GM18868 (cell line): ENCODE measurements around the gene TMEM120B.
A peak's percentile ranks its signal among the peaks of the same experiment; 100 is the strongest.

ENCODE experiments used
- ATAC-seq: cut with Tn5 transposase; IDR thresholded peaks from one replicate; pipeline ENCODE4 v1.9.1; 2021; ENCODE audit warnings: mild to moderate bottlenecking, moderate library complexity; ENCODE audit not compliant: unreplicated experiment

Gene TMEM120B

DNA sequence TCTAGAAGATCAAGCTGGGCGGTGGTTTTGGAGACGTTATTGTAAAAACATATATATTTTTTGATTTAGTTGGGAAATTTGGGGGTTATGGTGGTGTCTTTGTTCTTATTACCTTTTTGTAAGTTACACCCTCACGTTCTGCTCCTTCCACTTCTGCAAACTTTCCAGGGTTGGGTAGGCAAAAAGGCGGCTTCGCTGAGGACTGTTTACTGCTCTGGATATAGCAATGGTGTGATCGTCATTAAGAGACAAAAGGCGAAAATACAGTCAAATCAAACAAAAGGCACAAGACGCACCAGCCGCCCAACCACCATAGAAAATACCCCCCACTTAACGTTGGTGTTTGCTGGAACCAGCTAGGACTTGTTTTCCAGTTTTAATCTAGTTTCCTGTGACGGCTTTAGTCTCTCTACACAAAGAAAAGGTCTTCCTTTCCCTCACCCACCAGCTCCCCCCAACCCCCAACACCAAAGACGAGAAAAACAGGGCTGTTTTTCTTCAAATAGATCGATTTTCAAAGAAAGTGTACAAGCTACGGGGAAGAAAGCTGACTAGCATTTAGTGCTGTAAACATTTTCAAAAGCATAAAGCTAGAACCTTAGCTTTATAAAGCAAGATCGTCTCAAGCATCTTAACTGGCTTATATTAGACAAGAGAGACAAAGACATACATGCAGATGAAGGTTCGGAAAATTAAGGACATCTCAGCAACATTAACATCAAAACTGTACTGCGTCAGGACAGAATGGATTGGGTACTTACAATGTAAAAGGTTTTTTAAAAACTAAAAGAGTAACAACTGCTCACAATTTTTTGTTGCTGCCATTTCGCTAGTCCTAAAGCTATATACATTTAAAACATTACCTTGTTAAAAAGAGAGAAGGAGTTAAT, 89.3 kb downstream of the TMEM120B start:
- no peak for ATAC-seq

DNA sequence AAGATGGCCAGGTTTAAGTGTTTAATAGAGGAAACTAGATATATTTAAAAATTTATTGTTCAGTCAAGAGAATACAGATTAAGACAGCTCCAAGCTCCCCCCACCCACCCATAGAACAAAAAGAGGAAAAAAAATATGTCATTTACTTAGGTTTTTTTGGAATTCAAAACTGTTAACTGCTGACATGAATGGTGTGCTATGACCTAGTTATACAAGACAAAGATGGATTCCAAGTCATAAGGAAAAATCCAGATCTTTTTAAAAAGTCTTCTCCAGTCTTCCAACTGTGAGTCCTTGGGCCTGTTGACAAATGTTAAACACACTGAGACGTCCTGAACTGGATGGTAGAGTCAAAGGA, 89.9 kb downstream of the TMEM120B start:
- no peak for ATAC-seq

DNA sequence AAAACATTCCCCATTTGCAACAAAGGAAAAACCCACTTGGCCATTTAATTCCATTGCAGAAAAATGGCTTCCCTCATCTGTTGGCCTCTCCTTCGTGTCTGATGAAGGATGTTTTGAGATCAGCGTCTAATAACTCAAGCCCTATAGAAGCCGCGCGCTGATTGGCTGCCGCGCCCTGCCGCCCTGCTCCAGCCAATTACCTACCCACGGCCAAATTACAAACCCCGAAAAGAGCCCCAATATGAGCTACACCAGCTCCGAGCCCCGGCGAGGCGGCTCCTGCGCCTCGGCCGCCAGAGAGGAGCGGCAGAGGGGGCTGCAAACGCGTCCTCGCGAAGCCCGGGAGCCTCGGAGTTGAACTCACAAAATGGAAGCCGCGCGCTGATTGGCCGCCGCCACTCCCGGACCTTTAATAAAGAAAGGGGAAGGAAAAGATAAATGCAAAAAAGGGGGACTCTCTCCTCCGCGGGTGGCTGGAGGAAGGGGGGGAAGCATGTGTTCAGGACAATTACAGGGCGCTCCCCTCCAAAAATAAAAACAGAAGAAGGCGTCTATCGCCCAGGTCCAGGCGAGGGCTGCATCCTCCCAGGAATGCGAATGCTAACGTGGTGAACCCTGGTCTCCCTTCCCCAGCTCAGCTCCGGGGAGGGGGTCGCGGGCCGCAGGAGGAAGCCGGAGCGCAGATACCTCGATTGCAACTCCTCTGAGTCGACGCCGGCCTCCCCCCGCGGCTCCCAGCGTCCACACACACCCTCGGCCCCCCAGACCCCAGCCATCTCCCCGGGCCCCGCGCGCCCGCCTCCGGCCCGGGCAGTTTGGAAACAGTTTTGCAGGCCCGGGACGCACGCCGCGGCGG, 90.5 kb downstream of the TMEM120B start:
- ATAC-seq = peak; percentile 46

DNA sequence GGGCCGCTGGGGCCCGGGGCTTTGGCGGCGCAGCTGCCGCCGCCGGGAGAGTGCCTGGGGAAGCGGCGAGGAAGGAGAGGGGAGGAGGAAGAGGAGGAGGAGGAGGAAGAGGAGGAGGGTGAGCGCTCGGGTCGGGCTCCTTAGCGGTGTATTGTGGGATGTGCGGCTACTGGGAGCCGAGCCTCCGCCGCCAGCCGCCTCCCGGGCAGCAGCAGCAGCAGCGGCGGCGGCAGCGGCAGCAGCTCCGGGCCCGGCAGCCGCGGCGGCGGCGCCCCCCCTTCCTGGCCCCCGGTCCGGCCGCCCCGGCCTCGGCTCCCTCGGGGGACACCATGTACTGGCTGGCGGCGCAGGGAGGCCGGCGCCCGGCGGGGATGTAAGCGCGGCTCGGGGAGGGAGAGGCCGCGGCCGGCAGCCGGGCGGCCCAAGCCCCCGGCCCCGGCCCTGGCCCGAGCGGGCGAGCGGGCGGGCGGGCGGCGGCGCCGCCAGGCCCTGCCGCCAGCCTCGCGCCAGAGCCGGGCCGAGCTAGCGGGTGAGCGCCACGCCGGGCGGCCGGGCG, 91.4 kb downstream of the TMEM120B start, which contains the start of gene SETD1B:
Gene SETD1B, plus strand, starts transcription at position 149 of the 556 bp plus-strand sequence. CDS start 729 bp downstream, outside the sequence.
- no peak for ATAC-seq

- ATAC-seq = no peak
Measured at GRCh38 chr12:121804417-121805111, 92.0 kb downstream of the TMEM120B start.

DNA sequence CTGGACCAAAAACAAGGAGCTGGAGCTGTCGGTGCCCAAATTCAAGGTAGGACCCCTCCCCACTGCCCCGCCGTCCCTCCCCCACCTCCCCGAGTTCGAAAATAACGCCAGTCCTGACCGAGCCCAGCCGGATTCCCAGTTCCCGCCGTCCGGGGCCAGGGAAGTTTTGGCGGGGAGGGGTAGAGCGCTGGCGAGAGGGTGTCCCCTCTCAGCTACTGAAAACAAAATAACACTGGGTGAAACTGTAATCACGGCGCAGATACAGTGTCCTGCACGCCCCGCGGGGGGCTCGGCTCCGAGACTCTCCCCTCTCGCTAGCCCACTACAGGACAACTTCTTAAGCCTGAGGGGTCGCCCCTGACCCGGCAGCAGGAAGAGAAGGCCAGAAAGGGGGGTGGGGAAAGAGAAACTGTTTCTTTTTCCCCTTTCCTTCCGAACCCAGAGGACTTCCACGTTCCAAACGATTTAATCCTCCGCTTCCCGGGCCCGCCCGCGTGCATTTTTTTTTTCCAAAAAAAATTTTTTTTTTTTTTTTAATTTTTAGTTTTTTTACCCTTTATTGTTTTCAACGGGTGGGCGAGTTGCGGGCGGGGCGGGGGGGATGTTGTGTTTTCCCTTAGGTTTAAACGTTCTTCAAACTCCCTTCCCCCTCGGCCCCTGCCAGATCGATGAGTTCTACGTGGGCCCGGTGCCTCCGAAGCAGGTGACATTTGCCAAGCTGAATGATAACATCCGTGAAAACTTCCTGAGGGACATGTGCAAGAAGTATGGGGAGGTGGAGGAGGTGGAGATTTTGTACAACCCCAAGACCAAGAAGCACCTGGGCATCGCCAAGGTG, 92.8 kb downstream of the TMEM120B start:
- no peak for ATAC-seq

DNA sequence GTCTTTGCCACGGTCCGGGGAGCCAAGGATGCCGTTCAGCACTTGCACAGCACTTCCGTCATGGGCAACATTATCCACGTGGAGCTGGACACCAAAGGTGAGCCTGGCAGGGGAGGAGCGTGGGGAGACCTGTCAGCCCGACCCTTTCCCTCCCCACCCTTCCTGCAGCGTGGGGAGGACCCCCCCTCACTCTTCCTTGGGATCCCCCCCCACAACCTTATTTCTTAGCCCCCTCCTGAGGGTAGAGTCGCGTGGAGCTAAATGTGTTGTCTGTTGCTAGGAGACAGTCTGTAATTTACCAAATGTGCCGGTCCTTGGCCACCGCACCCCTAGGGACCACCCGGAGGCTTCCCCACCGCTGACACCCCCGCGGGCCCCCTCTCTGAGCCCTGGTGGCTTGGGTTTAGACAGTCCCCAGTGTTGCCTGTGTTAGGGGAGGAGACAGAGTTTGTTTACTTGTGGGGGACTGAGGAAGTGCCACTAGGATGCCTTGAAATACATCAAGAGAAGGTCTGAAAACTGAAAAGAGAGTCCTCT, 93.5 kb downstream of the TMEM120B start:
- ATAC-seq = no peak

- ATAC-seq = no peak
Measured at GRCh38 chr12:121806546-121807423, 94.2 kb downstream of the TMEM120B start.

- ATAC-seq = no peak
Measured at GRCh38 chr12:121807642-121808347, 95.2 kb downstream of the TMEM120B start.

DNA sequence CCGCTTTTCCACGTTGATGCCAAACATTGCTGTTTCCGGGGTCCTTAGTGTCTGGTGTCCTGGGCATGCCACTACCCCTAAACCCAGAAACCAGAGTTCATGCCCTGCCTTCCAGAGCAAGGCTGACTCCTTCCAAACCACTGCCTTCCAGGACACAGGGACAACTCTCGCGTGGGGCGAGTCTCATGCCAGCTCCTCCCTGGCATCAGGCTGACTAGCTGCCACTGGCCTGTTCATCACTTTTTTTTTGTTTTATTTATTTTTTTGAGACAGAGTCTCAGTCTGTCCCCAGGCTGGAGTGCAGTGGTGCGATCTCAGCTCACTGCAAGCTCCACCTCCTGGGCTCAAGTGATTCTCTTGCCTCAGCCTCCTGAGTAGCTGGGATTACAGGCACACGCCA, 96.1 kb downstream of the TMEM120B start:
- no peak for ATAC-seq

DNA sequence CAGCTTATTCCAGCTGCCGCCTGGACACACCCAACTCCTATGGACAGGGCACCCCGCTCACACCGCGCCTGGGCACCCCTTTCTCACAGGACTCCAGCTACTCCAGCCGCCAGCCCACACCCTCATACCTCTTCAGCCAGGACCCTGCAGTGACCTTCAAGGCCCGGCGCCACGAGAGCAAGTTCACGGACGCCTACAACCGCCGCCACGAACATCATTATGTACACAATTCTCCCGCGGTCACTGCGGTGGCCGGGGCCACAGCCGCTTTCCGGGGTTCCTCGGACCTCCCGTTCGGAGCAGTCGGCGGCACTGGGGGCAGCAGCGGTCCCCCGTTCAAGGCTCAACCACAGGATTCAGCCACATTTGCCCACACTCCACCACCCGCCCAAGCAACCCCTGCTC, 97.2 kb downstream of the TMEM120B start:
- ATAC-seq = no peak

- no peak for ATAC-seq
Measured at GRCh38 chr12:121810234-121810817, 97.8 kb downstream of the TMEM120B start.

GRCh38 chr12:121810833-121811433, 98.4 kb downstream of the TMEM120B start:
- no peak for ATAC-seq

DNA sequence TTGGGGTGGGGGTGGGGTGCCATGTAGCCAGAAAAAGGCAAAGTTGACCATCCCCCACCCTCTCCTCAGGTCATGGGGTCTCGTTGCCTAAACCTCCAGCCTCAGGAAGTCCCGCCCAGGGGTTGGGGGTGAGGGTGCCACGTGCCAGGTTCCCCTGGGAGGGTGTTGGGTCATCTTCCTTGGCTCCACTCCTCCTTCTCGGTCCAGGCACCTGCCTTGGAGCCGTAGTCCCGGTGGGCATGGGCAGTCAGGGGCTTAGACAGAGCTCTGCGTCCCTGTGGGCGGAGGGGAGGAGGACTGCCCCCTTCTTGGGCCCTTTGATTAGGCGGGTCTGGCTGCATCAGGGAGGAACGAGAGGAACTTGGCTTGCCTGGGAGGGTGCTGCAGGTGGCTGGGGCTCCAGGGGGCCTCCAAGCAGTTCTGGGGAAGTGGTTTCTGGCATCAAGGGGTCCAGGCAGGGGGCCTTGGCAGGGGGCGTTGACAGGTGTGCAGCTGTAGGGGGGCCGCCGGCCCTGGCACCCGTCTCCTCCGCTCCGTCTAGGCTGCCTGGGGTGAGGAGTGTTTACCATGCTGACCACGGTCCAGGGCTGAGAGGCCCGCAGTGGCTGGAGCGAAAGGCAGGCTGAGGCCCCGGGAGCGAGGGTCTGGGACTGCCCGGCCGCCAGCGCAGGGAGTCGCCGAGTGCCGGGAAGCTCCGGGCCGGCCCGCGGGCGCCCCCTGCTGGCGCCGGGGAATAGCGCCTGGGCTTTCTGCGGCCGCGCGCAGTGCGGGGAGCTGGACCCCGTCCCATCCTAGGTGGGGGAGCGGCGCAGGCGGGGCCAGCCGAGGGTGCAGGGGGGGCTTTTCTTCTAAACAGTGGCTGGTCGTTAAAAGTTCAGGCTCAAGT, 99.1 kb downstream of the TMEM120B start:
- peak; percentile 74 for ATAC-seq

DNA sequence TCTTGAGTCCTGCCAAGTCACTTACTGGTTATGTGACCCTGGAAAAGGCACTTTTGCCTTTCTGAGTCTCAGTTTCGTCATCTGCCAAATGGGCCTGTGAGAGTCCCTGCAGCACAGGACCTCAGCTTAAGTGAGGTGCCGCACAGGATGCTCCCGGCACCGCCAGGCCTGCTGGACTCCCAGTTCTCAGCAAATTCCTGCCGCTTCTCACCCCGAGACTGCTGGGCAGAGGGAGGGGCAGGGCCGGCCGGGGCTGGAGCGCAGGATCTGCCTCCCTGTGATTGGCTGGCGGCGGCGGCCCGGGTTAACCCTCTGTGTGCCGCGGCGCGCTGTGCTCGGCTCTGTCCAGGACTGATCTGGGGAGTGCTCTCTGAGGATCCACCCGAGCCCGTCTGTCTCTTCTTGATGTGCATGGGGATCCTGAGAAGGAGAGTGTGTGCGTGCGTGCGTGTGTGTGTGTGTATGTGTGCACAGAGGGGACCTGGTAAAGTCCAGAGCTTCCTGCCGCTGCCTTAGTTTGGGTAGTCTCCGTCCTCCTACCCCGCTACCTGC, 99.8 kb downstream of the TMEM120B start:
- ATAC-seq = no peak
